ENCODE measurements around the gene KRT5. TPM values are rescaled to one million over a fixed set of nuclear protein-coding genes. Genes with fewer than 3 reads are reported as not detected.

The KRT5 gene
- total and polyA plus RNA-seq, 2 donors (not counting 3 experiments of a cell fraction or from before 2014, with no cell fraction given) = 0.32 to 0.86 TPM

DNA sequence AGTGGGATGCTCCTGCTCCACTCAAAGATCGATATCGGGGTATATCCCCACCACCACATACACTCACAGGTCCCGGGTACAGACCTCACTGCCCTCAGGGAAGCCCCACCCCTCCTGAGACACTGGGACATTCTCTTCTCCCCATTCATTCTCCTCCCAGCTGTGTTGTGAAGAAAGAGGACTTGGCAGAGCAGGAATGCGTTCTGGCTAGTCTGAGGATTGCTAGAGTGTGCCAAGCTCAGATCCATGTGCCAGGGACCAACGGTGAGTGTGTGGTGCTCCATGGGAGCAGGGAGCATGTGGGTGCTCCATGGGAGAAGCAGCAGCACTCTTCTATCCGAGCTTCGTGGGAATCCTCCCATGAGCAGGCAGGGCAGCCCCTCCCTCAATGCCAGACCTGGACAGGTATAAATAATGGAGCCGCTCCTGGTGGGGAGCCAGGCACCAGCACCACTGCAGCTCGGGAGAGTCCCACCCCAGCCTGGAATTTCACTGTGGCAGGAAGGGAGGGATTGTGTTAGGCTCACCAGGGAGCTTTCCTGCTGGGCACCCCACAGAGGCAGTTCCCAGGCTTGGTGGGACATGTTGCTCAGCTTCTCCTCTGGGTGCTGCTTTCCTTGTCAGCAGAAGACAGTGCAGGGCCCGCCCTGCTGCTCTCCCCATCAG lies 2.3 kb upstream of the KRT5 start:
- H3K9ac ChIP-seq (replicated peaks; ENCODE audit: extremely low read depth, insufficient read depth, low read length) = no peak overlapping the region
- no peaks in the 10 kb centered on the region for H3K9me1 ChIP-seq (replicated peaks; ENCODE audit: control insufficient read depth, extremely low read depth, insufficient read depth, low read length)
- POLR2A ChIA-PET = no interaction called here
- BruUV-seq (replicated peaks) = no TSS peak
- H3K36me3 ChIP-seq (ENCODE audit: control insufficient read depth in 2 of 2, extremely low read depth in 1 of 2, insufficient read depth in 2 of 2, low read length in 2 of 2) = no peaks in the 10 kb centered on the region
- TF ChIP-seq FOS (IDR thresholded peaks at IDR 0.05; ENCODE audit: borderline replicate concordance, insufficient read depth, low read length) (no peak), EZH2 (IDR thresholded peaks at IDR 0.05; ENCODE audit: borderline replicate concordance, low read depth, low read length, severe bottlenecking) (no peak), POLR2AphosphoS5 (IDR thresholded peaks at IDR 0.05; ENCODE audit: insufficient read depth, low read depth, low read length) (no peak), JUN (IDR thresholded peaks at IDR 0.05; ENCODE audit: borderline replicate concordance, insufficient read depth, insufficient read length, low read depth) (no peak), MAX (IDR thresholded peaks at IDR 0.05; ENCODE audit: insufficient read depth, insufficient read length) (no peak), POLR2A (IDR thresholded peaks at IDR 0.05; ENCODE audit: low read depth, low read length) (no peak), GATA2 (IDR thresholded peaks at IDR 0.05; ENCODE audit: insufficient read depth, insufficient read length, low read depth, low read length) (no peak), MYC (IDR thresholded peaks at IDR 0.05; ENCODE audit: low read depth, low read length) (no peak)
- TF ChIP-seq, protein P1, sequence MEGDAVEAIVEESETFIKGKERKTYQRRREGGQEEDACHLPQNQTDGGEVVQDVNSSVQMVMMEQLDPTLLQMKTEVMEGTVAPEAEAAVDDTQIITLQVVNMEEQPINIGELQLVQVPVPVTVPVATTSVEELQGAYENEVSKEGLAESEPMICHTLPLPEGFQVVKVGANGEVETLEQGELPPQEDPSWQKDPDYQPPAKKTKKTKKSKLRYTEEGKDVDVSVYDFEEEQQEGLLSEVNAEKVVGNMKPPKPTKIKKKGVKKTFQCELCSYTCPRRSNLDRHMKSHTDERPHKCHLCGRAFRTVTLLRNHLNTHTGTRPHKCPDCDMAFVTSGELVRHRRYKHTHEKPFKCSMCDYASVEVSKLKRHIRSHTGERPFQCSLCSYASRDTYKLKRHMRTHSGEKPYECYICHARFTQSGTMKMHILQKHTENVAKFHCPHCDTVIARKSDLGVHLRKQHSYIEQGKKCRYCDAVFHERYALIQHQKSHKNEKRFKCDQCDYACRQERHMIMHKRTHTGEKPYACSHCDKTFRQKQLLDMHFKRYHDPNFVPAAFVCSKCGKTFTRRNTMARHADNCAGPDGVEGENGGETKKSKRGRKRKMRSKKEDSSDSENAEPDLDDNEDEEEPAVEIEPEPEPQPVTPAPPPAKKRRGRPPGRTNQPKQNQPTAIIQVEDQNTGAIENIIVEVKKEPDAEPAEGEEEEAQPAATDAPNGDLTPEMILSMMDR (IDR thresholded peaks at IDR 0.05; ENCODE audit: extremely low read depth in 1 of 2, insufficient read depth in 1 of 2, low read depth in 1 of 2, low read length in 2 of 2) = no peak
- dilution Hi-C loops (cut with MboI; ENCODE audit: extremely low pct_ligation_motif_present, low sequenced_read_pairs) = no loop called here
- no peak overlapping the region for H3K4me3 ChIP-seq (replicated peaks in 1 of 3; ENCODE audit: insufficient read depth in 1 of 3, low read depth in 1 of 3, low read length in 3 of 3)
- FAIRE-seq (no peak), DNase-seq (ENCODE audit: low read depth, low spot score) (no peak)
- no peaks in the 10 kb centered on the region for H4K20me1 ChIP-seq (replicated peaks; ENCODE audit: control insufficient read depth, extremely low read depth, insufficient read depth, low read length)
- no peaks in the 10 kb centered on the region for H3K79me2 ChIP-seq (ENCODE audit: control insufficient read depth, insufficient read depth, low read length)
- no peaks in the 10 kb centered on the region for H3K4me1 ChIP-seq (ENCODE audit: control insufficient read depth, extremely low read depth, insufficient read depth, low read length)
- no peak overlapping the region for H3K27ac ChIP-seq (ENCODE audit: insufficient read depth, low read depth, low read length)
- H3K9me3 ChIP-seq (replicated peaks; ENCODE audit: control insufficient read depth, insufficient read depth, low read length) = no peaks in the 10 kb centered on the region
- no peak overlapping the region for H3K4me2 ChIP-seq (ENCODE audit: insufficient read depth, low read length)
- CTCF ChIA-PET = no interaction called here
- H3K27me3 ChIP-seq (ENCODE audit: control insufficient read depth in 2 of 2, insufficient read depth in 2 of 2, low read length in 2 of 2) = no peaks in the 10 kb centered on the region
- no peak overlapping the region for H2AFZ ChIP-seq (ENCODE audit: low read depth, low read length)
- intact Hi-C loops (cut with micrococcal nuclease) = no loop called here
